Stimulated activated CD4-positive, alpha-beta T cell treated with anti-CD3 and anti-CD28 coated beads, Interleukin-4, amount 100 ng/mL, for 24 hours (primary cell): ENCODE data around the gene MAP4.

Experiments
- DNase-seq: peaks from one replicate; pipeline ENCODE4 v3.0.0-alpha.2; 2020

MAP4 gene

GRCh38 chr3:47824541-47825473 lies 191.4 kb downstream of the MAP4 start:
- peak; percentile 77 for DNase-seq

- no peak for DNase-seq
Observed at GRCh38 chr3:47817609-47818008, 198.6 kb downstream of the MAP4 start.

DNA sequence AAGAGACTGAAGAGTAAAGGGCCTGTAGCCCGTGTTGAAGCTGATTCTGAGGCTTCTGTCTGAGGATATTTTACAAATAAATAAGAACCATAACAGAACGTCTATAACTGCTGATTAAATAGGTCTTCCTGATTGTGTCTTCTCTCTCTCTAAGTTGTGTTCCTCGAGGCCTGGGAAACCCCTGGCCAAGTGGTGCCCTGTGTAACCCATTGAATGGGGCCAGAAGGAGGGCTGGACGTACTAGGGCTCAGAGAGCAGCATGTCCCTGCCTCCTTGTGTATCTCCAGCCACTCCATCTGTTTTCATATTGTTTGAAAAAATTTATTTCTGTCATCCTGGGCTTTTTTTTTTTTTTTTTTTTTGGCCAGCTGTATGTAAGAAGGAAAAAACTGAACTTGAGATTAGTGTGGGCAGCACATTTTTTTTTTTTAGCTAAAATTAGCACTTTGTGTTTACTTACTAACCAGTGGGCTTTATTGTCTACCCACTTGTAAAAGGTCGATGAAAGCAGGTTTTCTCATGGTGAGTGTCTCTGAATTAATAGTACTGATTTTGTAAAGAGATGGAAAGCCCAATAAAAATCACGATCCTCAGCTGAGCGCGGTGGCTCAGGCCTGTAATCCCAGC lies 202.6 kb downstream of the MAP4 start:
- no peak for DNase-seq

GRCh38 chr3:47804577-47804976 lies 211.6 kb downstream of the MAP4 start:
- DNase-seq: no peak

DNA sequence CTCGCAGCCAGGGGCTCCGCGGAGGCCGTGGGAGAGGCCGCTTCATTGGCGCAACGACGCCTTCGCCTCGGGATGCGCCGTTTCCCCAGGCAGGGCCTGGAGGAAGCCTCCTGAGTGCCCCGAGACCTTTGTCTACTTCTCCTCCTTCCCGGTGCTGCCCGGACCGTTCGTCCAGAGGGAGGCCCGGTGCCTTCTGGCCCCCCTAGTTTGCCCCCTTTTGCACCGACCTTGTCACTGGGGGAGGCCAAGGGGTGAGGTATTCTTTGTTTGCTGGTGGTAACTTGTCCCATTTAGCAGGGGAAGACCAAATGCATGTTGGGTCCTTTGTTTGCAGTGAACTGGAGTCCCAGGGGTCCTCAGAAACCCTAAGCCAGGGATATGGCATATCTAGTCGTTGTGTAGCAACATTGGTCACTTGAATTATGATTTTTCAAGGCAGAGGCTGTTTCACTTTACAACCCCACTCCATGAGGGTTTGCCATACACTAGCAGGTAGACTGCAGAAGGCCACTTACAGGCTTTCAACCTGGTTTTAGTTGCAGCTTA lies 212.7 kb downstream of the MAP4 start:
- peak; percentile 44 for DNase-seq

GRCh38 chr3:47802734-47803479 lies 213.3 kb downstream of the MAP4 start, which contains the start of gene DHX30:
DHX30 (plus strand) TSS chr3:47803138; CDS start chr3:47810684, 7,546 bp downstream.
- DNase-seq: peak; percentile 86
